ENCODE measurements around the gene MGAT1.
A peak's percentile ranks its signal among the peaks of the same experiment; 100 is the strongest.

GRCh38 chr5:180784497-180785097 lies 18.0 kb downstream of the MGAT1 start:
- peak; percentile 62 to 75 (median 69) for TF ChIP-seq CTCF (IDR thresholded peaks at IDR 0.05)
- TF ChIP-seq POLR2A (IDR thresholded peaks at IDR 0.05), result no peak
- TF ChIP-seq EP300 (IDR thresholded peaks at IDR 0.05), result no peak
